ENCODE data around the gene ABLIM2.

DNA sequence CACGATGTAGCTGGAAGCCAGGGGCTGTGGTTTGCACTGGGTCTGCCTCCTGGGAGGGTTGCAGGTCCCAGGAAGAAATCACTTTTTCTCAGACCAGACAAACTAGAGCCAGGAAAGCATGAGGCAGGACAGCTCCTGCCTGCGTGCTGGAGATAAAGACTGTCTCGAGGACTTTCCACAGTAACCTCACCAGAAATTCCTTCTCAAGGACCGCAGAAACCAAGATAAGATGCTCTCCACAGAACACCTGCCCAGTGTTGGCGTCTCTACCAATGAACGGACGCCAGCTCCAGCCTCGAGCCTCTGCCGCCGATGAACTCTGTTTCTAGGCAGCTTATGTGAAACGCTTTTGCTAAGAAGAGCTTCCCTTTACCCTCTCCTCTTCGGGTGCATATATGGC lies 142.1 kb downstream of the ABLIM2 start:
- TF ChIP-seq POLR2A (IDR thresholded peaks at IDR 0.05; ENCODE audit: borderline replicate concordance, extremely low read depth, insufficient read depth, insufficient read length), result no peak
- no peak for TF ChIP-seq YY1 (IDR thresholded peaks at IDR 0.05; ENCODE audit: extremely low read depth, insufficient replicate concordance, low read depth, low read length)
